Keratinocyte (primary cell): Measurements from ENCODE around the gene WDR33.

ENCODE experiments used
- EZH2 ChIP-seq: IDR thresholded peaks from one replicate; pipeline ENCODE4 v1.6.1; 2012; ENCODE audit warnings: inconsistent platforms, mild to moderate bottlenecking, low read length, moderate library complexity
- TF ChIP-seq, protein P1 (sequence below), 3 experiments: IDR thresholded peaks in 1 of 3; conservative IDR thresholded peaks in 1 of 3; optimal IDR thresholded peaks in 1 of 3; 2 replicates in 2 of 3; 3 replicates in 1 of 3; pipeline versions ENCODE3 to v1.5.1; 2011; ENCODE audit warnings: low read length in 3 of 3, mild to moderate bottlenecking in 3 of 3, moderate library complexity in 2 of 3, control low read depth in 1 of 3, inconsistent platforms in 1 of 3; ENCODE audit not compliant: insufficient read depth in 2 of 3; ENCODE audit errors: extremely low read depth in 1 of 3

DNA sequence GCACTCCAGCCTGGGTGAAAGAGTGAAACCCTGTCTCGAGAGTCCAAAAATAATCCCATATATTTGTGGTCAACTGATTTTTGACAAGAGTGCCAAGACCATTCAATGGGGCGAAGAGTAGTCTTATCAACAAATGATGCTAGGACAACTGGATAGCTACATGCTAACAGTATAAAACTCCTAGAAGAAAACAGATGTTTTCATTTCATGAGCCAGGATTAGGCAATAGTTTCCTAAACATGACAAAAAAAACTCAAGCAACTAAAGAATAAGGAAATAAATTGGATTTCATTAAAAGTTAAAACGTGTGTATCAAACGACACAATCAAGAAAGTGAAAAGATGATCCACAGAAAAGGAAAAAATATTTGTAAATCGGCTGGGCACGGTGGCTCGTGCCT is 141.9 kb downstream of the WDR33 start:
- TF ChIP-seq EZH2, result no peak
- TF ChIP-seq, protein P1, sequence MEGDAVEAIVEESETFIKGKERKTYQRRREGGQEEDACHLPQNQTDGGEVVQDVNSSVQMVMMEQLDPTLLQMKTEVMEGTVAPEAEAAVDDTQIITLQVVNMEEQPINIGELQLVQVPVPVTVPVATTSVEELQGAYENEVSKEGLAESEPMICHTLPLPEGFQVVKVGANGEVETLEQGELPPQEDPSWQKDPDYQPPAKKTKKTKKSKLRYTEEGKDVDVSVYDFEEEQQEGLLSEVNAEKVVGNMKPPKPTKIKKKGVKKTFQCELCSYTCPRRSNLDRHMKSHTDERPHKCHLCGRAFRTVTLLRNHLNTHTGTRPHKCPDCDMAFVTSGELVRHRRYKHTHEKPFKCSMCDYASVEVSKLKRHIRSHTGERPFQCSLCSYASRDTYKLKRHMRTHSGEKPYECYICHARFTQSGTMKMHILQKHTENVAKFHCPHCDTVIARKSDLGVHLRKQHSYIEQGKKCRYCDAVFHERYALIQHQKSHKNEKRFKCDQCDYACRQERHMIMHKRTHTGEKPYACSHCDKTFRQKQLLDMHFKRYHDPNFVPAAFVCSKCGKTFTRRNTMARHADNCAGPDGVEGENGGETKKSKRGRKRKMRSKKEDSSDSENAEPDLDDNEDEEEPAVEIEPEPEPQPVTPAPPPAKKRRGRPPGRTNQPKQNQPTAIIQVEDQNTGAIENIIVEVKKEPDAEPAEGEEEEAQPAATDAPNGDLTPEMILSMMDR (optimal IDR thresholded peaks at IDR 0.05 in 1 of 3, IDR thresholded peaks at IDR 0.05 in 1 of 3, conservative IDR thresholded peaks at IDR 0.05 in 1 of 3; ENCODE audit: extremely low read depth in 1 of 3, insufficient read depth in 2 of 3, low read length in 3 of 3), result no peak
